Skin epidermis (tissue), 12 donors: ENCODE measurements around the gene PYGL.
"Not testable (repeated sequence)": the region's sequence is repeated elsewhere in the genome, so short reads cannot be mapped to it uniquely, and the experiment has no call there.

Experiments
- H3K27ac ChIP-seq, 21 experiments: fragments of 200-600 bp; sonication (generic) in 11 of 21; one replicate each; pipeline ENCODE4 v1.5.0; 2020; ENCODE audit warnings: mild to moderate bottlenecking in 3 of 21, inconsistent platforms in 2 of 21, moderate library complexity in 2 of 21
- H3K4me3 ChIP-seq, 7 experiments: fragments of 200-600 bp; sonication (generic) in 2 of 7; one replicate each; pipeline ENCODE4 v1.5.0; 2020; ENCODE audit warnings: inconsistent platforms in 2 of 7, mild to moderate bottlenecking in 2 of 7, moderate library complexity in 1 of 7

The PYGL gene

GRCh38 chr14:50956421-50956820 lies 12.1 kb upstream of the PYGL start:
- H3K4me3 ChIP-seq, result peak overlapping the region in 1 of 7 experiments; percentile 10
- peak overlapping the region in 8 of 21 experiments; percentile 26 to 82 (median 78) for H3K27ac ChIP-seq

- H3K4me3 ChIP-seq, result no peak overlapping the region
- peak overlapping the region in 20 of 21 experiments; percentile 18 to 85 (median 66) for H3K27ac ChIP-seq
Observed at GRCh38 chr14:50955373-50956043, 11.2 kb upstream of the PYGL start.

- Histone ChIP-seq H3K4me3 (no peak overlapping the region), H3K27ac (peak overlapping the region in 20 of 21 experiments; percentile 18 to 85 (median 66))
Observed at GRCh38 chr14:50954811-50955372, 10.6 kb upstream of the PYGL start.

- Histone ChIP-seq H3K4me3 (no peak overlapping the region), H3K27ac (no peak overlapping the region)
Observed at GRCh38 chr14:50953502-50953901, 9.2 kb upstream of the PYGL start.

GRCh38 chr14:50951032-50951431 lies 6.7 kb upstream of the PYGL start:
- H3K27ac ChIP-seq, result no peak overlapping the region
- no peak overlapping the region for H3K4me3 ChIP-seq

GRCh38 chr14:50948205-50948604 lies 3.9 kb upstream of the PYGL start:
- Histone ChIP-seq H3K27ac (no peak overlapping the region), H3K4me3 (no peak overlapping the region)

GRCh38 chr14:50947446-50947845 lies 3.2 kb upstream of the PYGL start:
- peak overlapping the region in 1 of 21 experiments; percentile 3 for H3K27ac ChIP-seq

GRCh38 chr14:50946234-50946935 lies 2.1 kb upstream of the PYGL start:
- Histone ChIP-seq H3K4me3 (no peak overlapping the region), H3K27ac (peak overlapping the region in 1 of 21 experiments; percentile 3)

More at GRCh38 chr14:50947446-50947845, 3.2 kb upstream of the PYGL start:
- H3K4me3 ChIP-seq, result no peak overlapping the region

GRCh38 chr14:50944647-50945413 lies 547 bp upstream of the PYGL start:
- peak overlapping the region; percentile 33 to 93 (median 84) for H3K27ac ChIP-seq
- peak overlapping the region; percentile 53 to 80 (median 72) for H3K4me3 ChIP-seq

- H3K27ac ChIP-seq, result peak overlapping the region; percentile 33 to 93 (median 84)
- H3K4me3 ChIP-seq, result peak overlapping the region; percentile 53 to 80 (median 72)
Observed at GRCh38 chr14:50943261-50943942, 881 bp downstream of the PYGL start.

GRCh38 chr14:50941638-50942037 lies 2.6 kb downstream of the PYGL start:
- H3K4me3 ChIP-seq, H3K27ac ChIP-seq: not testable (repeated sequence)

GRCh38 chr14:50941151-50941550 lies 3.1 kb downstream of the PYGL start:
- Histone ChIP-seq H3K27ac (peak overlapping the region in 1 of 21 experiments; percentile 4), H3K4me3 (no peak overlapping the region)

- Histone ChIP-seq H3K27ac (peak overlapping the region in 6 of 21 experiments; percentile 3 to 49 (median 11)), H3K4me3 (no peak overlapping the region)
Observed at GRCh38 chr14:50937800-50938199, 6.5 kb downstream of the PYGL start.

- Histone ChIP-seq H3K4me3 (no peak overlapping the region), H3K27ac (peak overlapping the region in 9 of 21 experiments; percentile 9 to 72 (median 39))
Observed at GRCh38 chr14:50937325-50937724, 7.0 kb downstream of the PYGL start.

- peak overlapping the region in 8 of 21 experiments; percentile 11 to 72 (median 26) for H3K27ac ChIP-seq
- no peak overlapping the region for H3K4me3 ChIP-seq
Observed at GRCh38 chr14:50936882-50937281, 7.4 kb downstream of the PYGL start.

GRCh38 chr14:50936016-50936340 lies 8.3 kb downstream of the PYGL start:
- peak overlapping the region in 1 of 21 experiments; percentile 26 for H3K27ac ChIP-seq
- no peak overlapping the region for H3K4me3 ChIP-seq

- H3K4me3 ChIP-seq, result no peak overlapping the region
- H3K27ac ChIP-seq, result no peak overlapping the region
Observed at GRCh38 chr14:50935126-50936015, 8.9 kb downstream of the PYGL start.
